HG03571 (cell line): ENCODE results near the gene SLC51B.
"Not testable (repeated sequence)": the region's sequence is repeated elsewhere in the genome, so short reads cannot be mapped to it uniquely, and the experiment has no call there.

ENCODE experiments used
- ATAC-seq: cut with Tn5 transposase; IDR thresholded peaks from one replicate; pipeline ENCODE4 v1.9.1; 2021; ENCODE audit not compliant: unreplicated experiment

The SLC51B gene

GRCh38 chr15:65040461-65040860 is 4.7 kb upstream of the SLC51B start:
- no peak for ATAC-seq

- no peak for ATAC-seq
Measured at GRCh38 chr15:65041787-65042186, 3.4 kb upstream of the SLC51B start.

- no peak for ATAC-seq
Measured at GRCh38 chr15:65042776-65043327, 2.3 kb upstream of the SLC51B start.

- ATAC-seq: not testable (repeated sequence)
Measured at GRCh38 chr15:65044218-65044617, 969 bp upstream of the SLC51B start.

GRCh38 chr15:65048241-65048640 is 3.1 kb downstream of the SLC51B start:
- ATAC-seq: no peak

GRCh38 chr15:65049418-65049840 is 4.2 kb downstream of the SLC51B start:
- ATAC-seq: peak; percentile 68

- ATAC-seq: no peak
Measured at GRCh38 chr15:65050270-65050669, 5.1 kb downstream of the SLC51B start.

- no peak for ATAC-seq
Measured at GRCh38 chr15:65051266-65051665, 6.1 kb downstream of the SLC51B start.

- ATAC-seq: no peak
Measured at GRCh38 chr15:65052956-65053355, 7.8 kb downstream of the SLC51B start.

GRCh38 chr15:65054333-65055200 is 9.4 kb downstream of the SLC51B start:
- ATAC-seq: no peak

- ATAC-seq: no peak
Measured at GRCh38 chr15:65055201-65055870, 10.1 kb downstream of the SLC51B start.

GRCh38 chr15:65056106-65056505 is 10.9 kb downstream of the SLC51B start:
- no peak for ATAC-seq

- no peak for ATAC-seq
Measured at GRCh38 chr15:65056868-65057548, 11.8 kb downstream of the SLC51B start.

- no peak for ATAC-seq
Measured at GRCh38 chr15:65057549-65057940, 12.4 kb downstream of the SLC51B start.

- ATAC-seq: no peak
Measured at GRCh38 chr15:65058394-65059368, 13.5 kb downstream of the SLC51B start.

GRCh38 chr15:65059369-65059750 is 14.2 kb downstream of the SLC51B start:
- ATAC-seq: no peak

GRCh38 chr15:65059931-65060596 is 14.9 kb downstream of the SLC51B start:
- no peak for ATAC-seq

- no peak for ATAC-seq
Measured at GRCh38 chr15:65060641-65061397, 15.6 kb downstream of the SLC51B start.

GRCh38 chr15:65062061-65062460 is 16.9 kb downstream of the SLC51B start:
- no peak for ATAC-seq
